NCI-H1930 (cell line): ENCODE data around the gene PTPRE.

Source experiments
- DNase-seq, 2 experiments: peaks; one replicate each; lab custom pipeline; 2025; lab: John Stamatoyannopoulos, UW

PTPRE gene

DNA sequence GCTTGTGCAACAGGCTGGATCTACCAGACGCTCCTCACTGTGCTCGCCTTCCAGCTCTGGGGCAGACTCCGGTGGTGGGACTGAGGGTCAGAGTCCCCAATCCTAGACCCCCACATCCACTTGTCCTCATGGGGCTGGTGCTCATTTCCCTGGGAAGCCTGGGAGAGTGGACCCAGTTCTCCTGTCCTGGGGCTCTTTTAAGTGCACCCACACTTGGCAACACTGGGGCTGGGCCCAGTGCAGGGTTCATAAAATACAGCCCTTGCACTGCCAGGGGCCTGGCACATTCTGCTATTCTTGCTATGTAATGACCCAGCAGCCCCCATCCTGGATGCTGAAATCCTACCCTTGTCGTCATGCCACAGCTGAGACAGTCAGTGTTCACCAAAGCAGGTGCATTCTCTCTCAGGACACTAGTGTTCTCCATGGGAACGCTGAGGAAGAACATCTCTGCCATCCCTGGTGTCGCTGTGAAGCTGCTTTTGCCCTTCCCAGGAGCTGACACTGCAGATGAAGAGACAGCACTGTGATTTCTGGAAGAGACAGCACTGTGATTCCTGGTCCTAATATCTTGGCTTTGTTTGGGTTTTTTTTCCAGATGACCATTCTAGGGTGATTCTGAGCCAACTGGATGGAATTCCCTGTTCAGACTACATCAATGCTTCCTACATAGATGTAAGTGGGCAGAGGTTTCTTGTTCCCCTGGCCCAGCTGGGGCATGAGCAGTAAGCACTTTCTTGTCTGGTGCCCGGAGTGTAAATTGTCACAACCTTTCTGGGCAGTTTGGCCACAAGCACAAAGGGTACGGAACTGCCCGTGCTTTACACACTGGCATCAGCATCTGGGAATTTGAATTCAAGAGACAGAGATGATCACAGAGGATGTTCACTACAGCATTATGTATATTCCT lies 153.7 kb downstream of the PTPRE start:
- no peak for DNase-seq

DNA sequence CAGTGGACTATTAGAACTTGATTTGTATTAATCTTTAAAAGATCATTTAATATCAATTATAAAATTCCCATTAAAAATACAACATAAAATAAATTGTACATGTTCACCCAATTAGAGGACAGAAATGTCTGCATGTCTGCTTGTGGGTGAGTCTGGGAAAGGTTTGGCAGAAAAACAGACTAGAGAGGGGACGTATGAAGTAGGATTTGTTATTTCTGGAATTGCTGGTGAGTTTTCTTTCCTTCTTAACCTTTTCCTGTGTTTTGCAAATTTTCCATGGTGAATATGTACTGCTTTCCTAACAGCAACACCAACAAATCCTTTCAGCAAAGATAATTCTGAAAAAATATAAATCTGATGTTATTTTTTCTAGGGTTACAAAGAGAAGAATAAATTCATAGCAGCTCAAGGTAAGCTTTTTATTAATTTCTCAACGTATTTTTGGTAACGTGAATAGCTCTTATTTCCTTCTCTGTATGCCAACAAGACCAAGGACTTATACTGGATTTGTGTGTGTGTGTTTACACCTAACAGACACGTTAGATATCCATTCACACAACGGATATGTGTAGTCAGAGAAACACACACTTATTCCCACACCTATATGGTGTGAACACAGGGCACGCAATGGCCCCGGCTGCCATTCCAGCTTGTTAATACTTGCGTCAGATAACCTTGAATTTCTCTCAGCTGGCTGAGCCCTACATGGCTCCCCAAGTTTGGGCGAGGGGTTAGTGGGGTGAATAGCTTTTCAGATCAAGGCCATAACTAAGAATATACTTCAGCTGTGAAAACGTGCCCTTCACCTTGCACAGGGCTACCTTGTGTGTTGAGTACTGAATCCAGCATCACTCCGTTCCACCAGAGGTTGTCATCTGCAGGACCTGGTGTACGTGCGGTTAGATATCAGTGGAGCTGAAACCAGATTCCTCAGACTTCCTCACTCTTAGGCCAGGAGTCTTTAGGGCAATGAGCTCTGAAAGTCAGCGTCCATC lies 154.7 kb downstream of the PTPRE start:
- DNase-seq = no peak

DNA sequence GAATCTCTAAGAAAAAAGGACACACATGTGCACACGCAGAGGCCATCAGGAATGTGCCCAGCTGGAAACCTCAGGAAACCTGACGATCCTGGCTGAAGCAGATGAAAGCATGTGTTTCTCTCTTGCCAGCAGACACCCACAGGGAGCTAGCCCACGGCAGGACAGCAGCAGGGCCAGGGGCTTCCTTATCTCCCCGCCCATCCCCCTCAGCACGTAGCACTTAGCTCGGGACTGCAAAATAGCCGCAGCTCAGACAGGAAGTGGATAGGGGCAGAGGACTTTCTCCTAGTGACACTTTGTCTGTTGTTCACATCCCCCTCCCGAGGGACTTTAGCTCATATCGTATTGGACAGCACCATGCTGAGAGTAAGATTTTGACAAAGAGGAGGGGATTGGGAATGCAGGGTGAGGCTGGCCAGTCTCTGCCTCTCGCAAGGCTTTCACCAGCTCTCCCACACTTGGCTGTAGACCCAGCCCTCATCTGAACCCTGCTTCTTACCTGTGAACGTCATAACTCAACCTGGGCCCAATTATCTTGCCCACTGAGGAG lies 155.5 kb downstream of the PTPRE start:
- no peak for DNase-seq

DNA sequence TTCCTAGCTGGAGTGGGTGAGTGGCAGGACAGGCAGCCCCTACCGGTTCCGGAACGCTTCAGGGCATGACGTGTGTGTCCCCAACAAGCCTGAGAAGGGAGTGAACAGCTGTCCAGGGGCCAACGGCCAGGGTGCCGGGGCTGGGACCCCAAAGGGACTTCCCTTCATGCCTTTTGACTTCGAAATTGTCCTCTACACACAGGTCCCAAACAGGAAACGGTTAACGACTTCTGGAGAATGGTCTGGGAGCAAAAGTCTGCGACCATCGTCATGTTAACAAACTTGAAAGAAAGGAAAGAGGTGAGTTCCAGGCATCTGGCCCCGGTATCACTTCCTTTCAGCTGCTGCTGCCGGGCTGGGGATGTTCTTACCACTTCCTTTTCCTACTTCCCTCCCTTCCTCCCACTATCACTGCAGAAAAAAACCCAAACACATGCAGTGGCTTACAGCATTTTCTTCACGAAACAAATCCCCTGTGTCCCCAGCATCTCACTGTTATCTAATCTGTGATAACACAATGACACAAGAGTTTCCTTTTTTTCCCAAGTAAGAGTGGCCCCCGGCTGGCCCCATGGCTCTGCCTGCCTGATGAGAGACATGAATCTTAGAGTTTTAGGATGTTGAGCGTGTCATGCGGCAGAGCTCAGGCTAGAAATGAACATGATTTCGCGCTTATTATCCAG lies 156.1 kb downstream of the PTPRE start:
- no peak for DNase-seq

DNA sequence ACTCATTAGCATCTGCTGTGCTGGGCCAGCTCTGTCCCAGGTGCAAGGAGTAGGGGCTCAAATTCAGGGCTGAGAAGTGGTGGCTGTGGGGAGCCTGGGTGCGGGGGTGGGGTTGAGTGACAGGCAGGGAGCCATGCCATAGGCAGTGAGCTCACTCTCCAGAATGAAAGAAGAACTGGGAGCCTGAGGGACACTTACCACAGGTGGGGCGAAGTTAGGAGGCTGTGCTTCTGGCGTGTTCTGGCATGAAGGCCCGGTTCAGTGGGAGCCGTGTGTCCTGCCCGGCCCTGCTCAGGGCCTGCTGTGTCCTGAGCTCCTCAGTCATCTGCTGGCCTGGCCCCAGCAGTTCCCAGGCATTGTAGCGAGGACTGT lies 156.8 kb downstream of the PTPRE start:
- no peak for DNase-seq

DNA sequence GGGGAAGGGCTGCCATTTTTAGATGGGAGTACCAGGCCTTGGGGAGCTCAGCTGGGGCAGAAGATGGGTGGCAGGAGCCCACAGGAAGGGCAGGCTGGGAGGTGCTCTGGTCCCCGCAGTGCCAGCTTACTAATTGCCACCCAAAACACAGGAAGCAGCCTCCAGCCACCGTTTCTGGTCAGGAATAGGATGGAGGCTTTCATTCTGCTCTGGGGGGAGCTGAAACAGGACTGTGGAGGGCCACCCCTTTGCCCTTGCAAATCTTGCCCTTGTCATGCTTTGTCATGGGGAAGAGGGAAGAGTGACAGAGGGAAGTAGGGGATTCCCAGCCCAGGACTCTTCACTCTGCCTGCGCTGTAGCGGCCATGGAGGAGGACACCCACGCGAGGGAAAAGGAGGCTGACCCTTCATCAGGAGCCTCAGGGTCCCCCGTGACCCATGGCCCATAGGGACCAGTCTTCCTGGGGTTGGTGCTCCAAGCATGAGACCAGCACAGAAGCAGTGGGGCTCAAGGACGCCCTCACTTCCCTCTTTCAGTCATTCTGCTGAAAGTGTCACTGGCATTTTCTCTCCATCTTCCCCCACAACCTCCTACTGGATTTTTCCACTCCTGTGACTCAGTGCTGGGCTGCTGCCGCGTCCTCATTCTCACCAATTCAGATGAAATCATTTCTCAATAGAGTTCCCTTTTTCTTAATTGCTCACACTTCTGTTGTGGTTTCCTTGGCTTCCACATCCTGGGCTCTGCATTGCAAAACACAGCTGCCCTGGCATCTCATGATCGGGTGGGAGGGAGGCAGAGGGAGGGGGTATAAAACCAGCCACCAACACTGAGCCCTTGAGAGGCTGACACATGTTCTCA lies 157.4 kb downstream of the PTPRE start:
- no peak for DNase-seq

DNA sequence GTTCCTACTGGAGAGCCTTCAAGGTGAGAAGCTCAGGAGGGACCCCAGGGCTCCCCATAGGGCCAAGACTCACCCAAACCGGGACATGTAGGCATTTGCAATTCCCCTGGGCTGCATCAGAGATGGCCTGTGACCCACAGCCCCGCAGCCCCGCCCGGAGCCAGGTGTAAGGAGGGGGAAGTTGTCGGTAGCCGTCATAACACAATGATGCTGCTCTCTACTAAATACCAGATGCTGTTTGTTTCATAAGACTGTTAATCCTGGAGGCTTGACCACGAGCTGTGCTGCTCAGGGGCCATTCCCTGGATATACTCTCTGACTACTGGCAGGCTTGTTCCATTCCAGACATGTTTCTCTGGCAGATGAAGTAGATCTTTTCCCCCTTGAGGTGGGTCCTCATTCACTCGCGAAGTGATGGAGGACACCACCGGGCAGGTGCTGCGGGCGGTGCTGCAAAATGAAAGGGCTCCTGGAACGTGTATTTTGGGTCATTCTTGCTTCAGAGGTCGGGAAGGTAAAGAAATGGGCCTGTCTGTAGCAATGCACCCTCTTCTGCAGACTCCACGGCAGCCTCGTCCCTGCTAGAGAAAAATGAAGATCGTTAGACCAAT lies 158.2 kb downstream of the PTPRE start:
- no peak for DNase-seq

DNA sequence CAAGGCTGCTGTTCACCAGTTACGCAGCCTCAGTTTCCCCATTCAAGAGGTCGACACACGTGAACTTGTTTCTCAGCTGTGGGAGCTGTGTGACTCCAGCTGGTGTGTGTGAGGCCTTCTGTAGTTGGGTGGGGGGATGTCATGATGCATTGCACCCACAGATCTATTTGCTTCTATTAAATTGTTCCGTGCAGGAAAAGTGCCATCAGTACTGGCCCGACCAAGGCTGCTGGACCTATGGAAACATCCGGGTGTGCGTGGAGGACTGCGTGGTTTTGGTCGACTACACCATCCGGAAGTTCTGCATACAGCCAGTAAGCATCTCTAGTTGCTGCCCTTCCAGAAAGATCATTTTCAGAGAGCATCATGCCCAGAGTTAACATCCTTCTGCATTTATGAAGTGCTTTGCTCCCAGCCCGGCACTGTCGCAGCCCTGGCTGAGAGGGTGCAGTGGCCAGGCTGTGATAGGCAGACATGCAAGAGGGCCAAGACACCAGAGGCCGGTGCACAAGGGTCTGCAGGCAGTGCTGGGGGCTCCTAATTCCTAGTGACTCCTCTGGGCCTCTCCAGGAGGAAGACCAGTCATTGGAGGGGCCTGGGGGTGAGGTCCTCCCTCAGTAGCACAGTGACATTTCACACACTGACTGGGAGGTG lies 159.1 kb downstream of the PTPRE start:
- DNase-seq = no peak

DNA sequence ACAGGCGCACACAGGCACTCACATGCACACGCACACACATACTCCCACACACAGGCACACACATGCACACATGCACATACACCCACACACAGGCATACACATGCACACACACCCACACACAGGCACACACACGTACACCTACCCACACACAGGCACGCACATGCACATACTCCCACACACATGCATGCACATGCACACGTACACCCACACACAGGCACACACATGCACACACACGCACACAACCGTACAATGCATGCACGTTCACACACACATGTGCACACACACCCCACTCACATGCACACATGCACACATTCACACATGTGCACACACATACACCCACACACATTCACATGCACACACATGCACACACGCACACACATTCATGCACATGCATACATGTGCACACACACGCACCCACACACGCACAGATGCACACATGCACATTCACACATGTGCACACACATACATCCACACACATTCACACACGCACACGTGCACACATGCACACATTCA lies 160.0 kb downstream of the PTPRE start:
- no peak for DNase-seq

DNA sequence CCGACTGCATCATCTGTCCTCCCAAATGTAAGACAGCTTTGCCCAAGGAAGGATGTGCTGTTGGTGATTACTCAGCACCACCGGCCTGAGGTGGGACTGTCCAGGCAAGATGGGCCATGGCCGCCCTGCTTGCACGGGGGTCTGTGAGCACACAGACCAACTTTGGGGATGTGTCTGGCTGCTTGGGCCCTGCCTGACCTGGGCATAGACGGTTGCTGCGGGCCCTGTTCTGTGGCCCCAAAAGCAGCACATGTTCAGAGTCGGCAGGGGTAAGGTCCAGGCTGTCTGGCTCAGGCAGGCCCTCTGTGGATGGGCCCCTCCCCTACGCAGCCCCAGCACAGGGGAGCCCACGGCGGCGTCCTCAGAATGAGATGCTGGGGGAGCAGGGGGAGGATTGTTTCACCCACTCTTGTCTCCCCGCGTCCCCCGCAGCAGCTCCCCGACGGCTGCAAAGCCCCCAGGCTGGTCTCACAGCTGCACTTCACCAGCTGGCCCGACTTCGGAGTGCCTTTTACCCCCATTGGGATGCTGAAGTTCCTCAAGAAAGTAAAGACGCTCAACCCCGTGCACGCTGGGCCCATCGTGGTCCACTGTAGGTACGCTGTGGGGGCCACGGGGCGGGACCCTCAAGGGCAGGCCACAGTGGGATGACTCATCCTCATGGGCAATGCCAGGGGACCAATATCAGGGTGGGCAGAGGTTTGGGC lies 160.9 kb downstream of the PTPRE start:
- DNase-seq = no peak

DNA sequence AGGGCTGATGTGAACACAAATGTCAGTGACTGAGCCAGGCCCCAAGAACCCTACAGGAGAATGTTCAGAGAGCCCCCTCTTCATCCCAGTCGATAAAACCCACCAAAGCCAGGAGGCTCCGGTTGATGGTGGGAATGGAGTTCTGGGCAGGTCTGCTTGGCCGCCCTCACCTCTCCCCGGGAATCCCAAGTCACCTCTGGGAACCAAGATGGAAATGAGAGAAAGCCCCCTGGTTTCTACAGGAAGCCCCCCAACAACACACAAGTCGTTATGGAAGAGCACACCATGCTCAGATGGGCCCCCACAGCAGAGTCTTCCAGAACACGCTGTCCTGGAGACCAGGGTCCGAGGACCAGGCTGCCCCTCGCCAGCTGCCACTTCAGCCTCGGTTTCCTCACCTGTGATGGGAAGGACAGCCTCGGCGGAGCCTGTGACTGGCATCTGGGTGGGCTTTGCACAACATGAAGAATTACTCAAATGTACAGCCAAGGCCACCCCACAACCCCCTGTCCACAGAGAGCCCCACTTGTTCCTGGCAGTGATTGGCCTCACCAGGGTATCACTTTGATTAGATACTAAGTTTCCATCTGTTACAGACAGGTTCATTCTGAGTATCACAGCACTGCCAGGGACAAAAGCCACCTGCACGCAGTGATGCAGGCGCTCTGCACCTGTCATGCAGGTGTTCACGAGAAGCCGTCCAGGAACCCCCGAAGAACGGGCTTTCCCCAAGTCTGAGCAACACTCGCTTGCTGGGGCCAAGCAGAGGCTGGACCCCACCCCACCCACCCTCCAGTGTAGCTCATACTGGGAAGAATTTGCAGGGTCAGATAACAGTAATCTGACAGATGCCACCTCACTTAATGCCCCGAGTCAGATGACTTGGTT lies 161.7 kb downstream of the PTPRE start:
- no peak for DNase-seq

DNA sequence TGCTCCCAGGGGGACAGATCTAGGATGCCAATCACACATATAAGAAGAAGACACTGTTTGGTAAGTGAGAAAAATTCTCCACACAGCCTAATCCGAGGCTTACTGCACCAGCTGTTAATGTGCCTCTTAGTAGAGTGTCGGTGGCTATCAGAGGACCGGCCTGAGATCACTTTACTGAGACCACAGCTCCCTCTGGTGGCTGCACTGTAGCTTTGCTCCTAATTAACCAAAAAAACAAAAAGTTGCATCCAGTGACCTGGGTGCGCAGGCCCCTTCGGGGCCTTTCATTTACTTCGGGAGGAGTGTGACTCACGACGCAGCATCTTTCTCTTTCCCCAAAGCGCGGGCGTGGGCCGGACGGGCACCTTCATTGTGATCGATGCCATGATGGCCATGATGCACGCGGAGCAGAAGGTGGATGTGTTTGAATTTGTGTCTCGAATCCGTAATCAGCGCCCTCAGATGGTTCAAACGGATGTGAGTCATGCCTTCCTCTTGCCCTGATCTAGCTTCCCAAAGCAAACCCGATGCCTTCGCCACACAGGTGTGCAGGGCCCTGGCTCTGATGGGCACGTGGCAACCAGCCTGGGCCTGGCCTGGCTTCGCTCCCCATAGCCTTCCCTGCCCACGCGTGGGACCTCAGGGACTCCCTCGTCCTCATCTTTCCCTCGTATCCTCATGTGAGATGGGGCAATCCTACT lies 162.6 kb downstream of the PTPRE start:
- DNase-seq = peak; percentile 6 to 11

DNA sequence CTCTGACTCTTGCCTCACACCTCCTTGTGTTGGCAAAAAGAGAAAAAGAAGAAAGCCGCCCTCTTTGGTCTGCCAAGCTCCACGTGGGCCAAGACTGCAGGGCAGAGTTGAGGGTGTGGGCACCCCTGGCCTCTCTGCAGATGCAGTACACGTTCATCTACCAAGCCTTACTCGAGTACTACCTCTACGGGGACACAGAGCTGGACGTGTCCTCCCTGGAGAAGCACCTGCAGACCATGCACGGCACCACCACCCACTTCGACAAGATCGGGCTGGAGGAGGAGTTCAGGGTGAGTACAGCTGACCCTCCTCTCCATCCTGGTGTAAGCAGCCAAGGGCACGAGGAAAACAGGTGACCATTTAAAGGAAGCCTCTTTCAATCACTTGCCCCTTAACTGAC lies 163.3 kb downstream of the PTPRE start:
- DNase-seq = no peak

DNA sequence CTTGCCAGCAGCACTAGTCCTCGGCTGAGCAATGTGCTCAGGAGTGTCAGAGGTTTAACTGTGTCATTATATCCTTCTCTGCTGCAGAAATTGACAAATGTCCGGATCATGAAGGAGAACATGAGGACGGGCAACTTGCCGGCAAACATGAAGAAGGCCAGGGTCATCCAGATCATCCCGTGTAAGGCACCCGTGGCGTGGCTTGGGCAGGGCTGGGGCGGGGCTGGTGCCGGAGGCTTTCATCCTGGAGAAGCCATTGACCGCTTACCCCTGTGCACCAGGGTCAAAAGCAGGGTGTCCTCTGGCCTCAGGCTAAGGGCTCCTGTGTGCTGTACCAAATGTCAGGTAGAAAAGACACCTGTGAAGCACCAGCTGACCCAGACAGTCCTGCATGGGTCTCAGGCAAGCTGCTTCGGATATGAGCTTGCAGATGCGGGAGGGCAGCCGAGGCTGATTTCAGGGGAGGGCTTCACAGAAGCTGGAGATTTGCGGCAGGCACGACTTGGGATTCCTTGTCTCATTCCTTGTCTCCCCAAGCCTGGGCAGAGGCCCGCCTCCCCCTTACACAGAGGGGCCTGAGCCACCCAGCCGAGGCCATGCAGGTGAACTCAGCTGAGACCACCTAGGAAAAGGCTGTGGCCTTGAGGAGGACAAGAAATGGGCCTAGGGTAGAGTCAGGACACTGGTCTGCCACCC lies 164.0 kb downstream of the PTPRE start:
- no peak for DNase-seq

DNA sequence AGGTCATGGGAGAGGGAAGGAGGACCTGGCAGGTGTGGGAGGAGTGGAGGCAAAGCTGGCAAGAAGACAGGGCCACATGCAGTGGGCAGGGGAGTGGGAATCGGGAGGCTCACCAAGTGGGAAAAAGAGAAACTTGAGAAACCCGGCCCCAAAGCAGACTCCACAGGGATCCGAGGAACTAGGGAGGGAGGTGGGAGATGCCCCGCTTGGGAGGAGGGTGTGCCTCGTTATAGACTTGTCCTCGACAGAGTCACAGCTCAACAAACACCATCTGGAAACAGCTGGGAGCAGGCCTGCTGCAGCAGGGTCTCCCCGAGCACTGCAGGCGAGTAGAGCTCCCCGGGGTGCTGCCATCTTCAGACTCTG lies 164.5 kb downstream of the PTPRE start:
- no peak for DNase-seq

DNA sequence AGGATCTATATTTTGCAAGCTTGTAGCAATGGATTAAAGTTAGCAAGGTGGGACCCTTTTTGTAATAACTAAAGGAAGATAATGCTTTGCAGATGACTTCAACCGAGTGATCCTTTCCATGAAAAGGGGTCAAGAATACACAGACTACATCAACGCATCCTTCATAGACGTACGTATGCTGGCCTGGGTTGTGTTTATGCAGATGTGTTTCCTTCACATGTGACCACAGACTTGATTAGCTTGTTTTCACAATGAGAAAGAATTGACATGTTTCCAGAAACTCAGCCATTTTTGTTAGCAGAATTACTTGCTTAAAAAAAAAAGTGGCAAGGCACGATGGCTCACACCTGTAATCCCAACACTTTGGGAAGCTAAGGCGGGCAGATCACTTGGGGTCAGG lies 165.1 kb downstream of the PTPRE start:
- no peak for DNase-seq
